H1 (cell line): ENCODE data around the gene TEAD1. TPM values are rescaled to one million over a fixed set of nuclear protein-coding genes. Genes with fewer than 3 reads are reported as not detected.

Experiments used
- CTCF ChIA-PET: fragments of 300-600 bp; sonication (Branson Sonifier 250); formaldehyde crosslinking; loops from one replicate; lab custom pipeline; 2021; ENCODE audit not compliant: partially characterized antibody; lab: Charles Lee
- POLR2A ChIA-PET: fragments of 300-600 bp; sonication (Branson Sonifier 250); formaldehyde crosslinking; loops from one replicate; lab custom pipeline; 2021; ENCODE audit warnings: inconsistent platforms; ENCODE audit not compliant: partially characterized antibody; lab: Charles Lee
- DNase-seq, 2 experiments: peaks; one replicate each; pipeline versions ENCODE4 v3.0.0 to v3.0.0-alpha.2; 2010 to 2022; ENCODE audit warnings: low spot score in 2 of 2, low read depth in 1 of 2, mixed read lengths in 1 of 2
- FAIRE-seq: peaks from 2 replicates; lab custom pipeline; 2011; peaks lifted over from hg19 to GRCh38; lab: Jason Lieb, UNC
- H2AFZ ChIP-seq: 2 replicates; pipeline ENCODE4 v1.8.1; 2012; ENCODE audit warnings: low read length, inconsistent platforms
- H2AK5ac ChIP-seq: 2 replicates; pipeline ENCODE4 v1.6.1; 2013; ENCODE audit warnings: low read depth, low read length
- H2BK120ac ChIP-seq: replicated peaks from 2 replicates; pipeline ENCODE3; 2013; ENCODE audit warnings: low read depth, low read length, inconsistent platforms
- H2BK12ac ChIP-seq: 2 replicates; pipeline ENCODE4 v1.6.1; 2013; ENCODE audit warnings: low read depth, low read length
- H2BK15ac ChIP-seq: 2 replicates; pipeline ENCODE4 v1.6.1; 2013; ENCODE audit warnings: low read length
- H2BK20ac ChIP-seq: 2 replicates; pipeline ENCODE4 v1.6.1; 2013; ENCODE audit warnings: low read length
- H2BK5ac ChIP-seq: 2 replicates; pipeline ENCODE4 v1.6.1; 2013; ENCODE audit warnings: low read depth, low read length
- H3K14ac ChIP-seq: 2 replicates; pipeline ENCODE4 v1.6.1; 2013; ENCODE audit warnings: inconsistent platforms; ENCODE audit not compliant: insufficient read length
- H3K18ac ChIP-seq: 2 replicates; pipeline ENCODE4 v1.6.1; 2013; ENCODE audit warnings: low read length; ENCODE audit errors: extremely low read depth
- H3K23ac ChIP-seq: 2 replicates; pipeline ENCODE4 v1.6.1; 2013; ENCODE audit warnings: inconsistent platforms; ENCODE audit not compliant: insufficient read length
- H3K23me2 ChIP-seq: 2 replicates; pipeline ENCODE4 v1.6.1; 2013; ENCODE audit warnings: low read depth, low read length
- H3K27ac ChIP-seq: 2 replicates; pipeline ENCODE4 v1.6.1; 2011; ENCODE audit warnings: low read depth, low read length, inconsistent platforms
- H3K27me3 ChIP-seq, 4 experiments: replicated peaks in 1 of 4; 1 replicate in 1 of 4; 2 replicates in 3 of 4; pipeline versions ENCODE4 v1.6.1 to v1.8.1; 2011 to 2013; ENCODE audit warnings: low read length in 3 of 4, mild to moderate bottlenecking in 3 of 4, inconsistent platforms in 2 of 4, mixed read lengths in 2 of 4, moderate library complexity in 1 of 4; ENCODE audit not compliant: control insufficient read depth in 3 of 4, insufficient read depth in 3 of 4; ENCODE audit errors: extremely low read depth in 1 of 4
- H3K36me3 ChIP-seq, 4 experiments: 2 replicates each; pipeline versions ENCODE4 v1.6.1 to v1.8.1; 2011 to 2013; ENCODE audit warnings: mild to moderate bottlenecking in 4 of 4, low read length in 3 of 4, moderate library complexity in 2 of 4, control low read depth in 1 of 4, inconsistent platforms in 1 of 4; ENCODE audit not compliant: insufficient read depth in 4 of 4, control insufficient read depth in 2 of 4
- H3K4ac ChIP-seq: replicated peaks from 2 replicates; pipeline ENCODE3; 2013; ENCODE audit warnings: low read length, low read depth, mixed read lengths, inconsistent platforms; ENCODE audit not compliant: insufficient read length
- H3K4me1 ChIP-seq, 4 experiments: replicated peaks in 1 of 4; 1 replicate in 1 of 4; 2 replicates in 3 of 4; pipeline versions ENCODE4 v1.6.1 to v1.8.1; 2011 to 2013; ENCODE audit warnings: low read length in 3 of 4, inconsistent platforms in 2 of 4, mixed read lengths in 1 of 4; ENCODE audit not compliant: insufficient read depth in 4 of 4, control insufficient read depth in 3 of 4
- H3K4me2 ChIP-seq, 2 experiments: 2 replicates each; pipeline versions ENCODE4 v1.6.1 to v1.8.1; 2011 to 2013; ENCODE audit warnings: low read depth in 2 of 2, low read length in 2 of 2, control low read depth in 1 of 2, inconsistent platforms in 1 of 2, mild to moderate bottlenecking in 1 of 2; ENCODE audit not compliant: insufficient read depth in 1 of 2
- H3K4me3 ChIP-seq, 4 experiments: fragments of 200-600, 300-600 bp in 1 of 4; sonication (generic), shearing (Covaris generic), sonication (Bioruptor Twin) in 1 of 4; 2 replicates each; pipeline versions ENCODE4 v1.5.1 to v1.8.1; 2011 to 2016; ENCODE audit warnings: low read length in 4 of 4, low read depth in 3 of 4, control low read depth in 2 of 4, inconsistent platforms in 2 of 4, mild to moderate bottlenecking in 2 of 4, mixed read lengths in 1 of 4, moderate library complexity in 1 of 4; ENCODE audit not compliant: insufficient read depth in 2 of 4; ENCODE audit errors: extremely low read depth in 1 of 4
- H3K56ac ChIP-seq: replicated peaks from 2 replicates; pipeline ENCODE3; 2013; ENCODE audit warnings: low read depth, mild to moderate bottlenecking, mixed read lengths, low read length, inconsistent platforms; ENCODE audit not compliant: insufficient read length
- H3K79me1 ChIP-seq: 2 replicates; pipeline ENCODE4 v1.6.1; 2013; ENCODE audit warnings: low read depth, low read length, control low read depth
- H3K79me2 ChIP-seq, 2 experiments: 2 replicates each; pipeline versions ENCODE4 v1.6.1 to v1.8.1; 2012 to 2013; ENCODE audit warnings: low read length in 2 of 2, mild to moderate bottlenecking in 2 of 2, inconsistent platforms in 1 of 2; ENCODE audit not compliant: insufficient read depth in 2 of 2, control insufficient read depth in 1 of 2
- H3K9ac ChIP-seq, 4 experiments: replicated peaks in 1 of 4; 1 replicate in 1 of 4; 2 replicates in 3 of 4; pipeline versions ENCODE4 v1.6.1 to v1.8.1; 2011 to 2013; ENCODE audit warnings: low read depth in 3 of 4, low read length in 3 of 4, control low read depth in 2 of 4, mild to moderate bottlenecking in 2 of 4, moderate library complexity in 2 of 4, inconsistent platforms in 1 of 4; ENCODE audit errors: extremely low read depth in 1 of 4
- H3K9me3 ChIP-seq, 2 experiments: 2 replicates each; pipeline versions ENCODE4 v1.6.1 to v1.8.1; 2012 to 2013; ENCODE audit warnings: mild to moderate bottlenecking in 2 of 2, moderate library complexity in 2 of 2, control low read depth in 1 of 2, inconsistent platforms in 1 of 2, low read depth in 1 of 2, low read length in 1 of 2, mixed read lengths in 1 of 2; ENCODE audit not compliant: insufficient read depth in 2 of 2
- H4K20me1 ChIP-seq, 2 experiments: replicated peaks in 1 of 2; 2 replicates each; pipeline versions ENCODE3 to v1.8.1; 2011 to 2013; ENCODE audit warnings: inconsistent platforms in 2 of 2, low read length in 2 of 2, mild to moderate bottlenecking in 1 of 2; ENCODE audit not compliant: insufficient read depth in 2 of 2, control insufficient read depth in 1 of 2
- H4K5ac ChIP-seq: 2 replicates; pipeline ENCODE4 v1.6.1; 2013; ENCODE audit warnings: low read length, low read depth, mixed read lengths, inconsistent platforms; ENCODE audit not compliant: insufficient read length
- H4K8ac ChIP-seq: 2 replicates; pipeline ENCODE4 v1.8.0; 2013; ENCODE audit warnings: mild to moderate bottlenecking, moderate library complexity, low read length, inconsistent platforms; ENCODE audit not compliant: insufficient read depth; ENCODE audit errors: extremely low read depth
- H4K91ac ChIP-seq: replicated peaks from 2 replicates; pipeline ENCODE3; 2013; ENCODE audit warnings: low read length, mixed read lengths, inconsistent platforms; ENCODE audit not compliant: insufficient read length
- BACH1 ChIP-seq: IDR thresholded peaks from 2 replicates; pipeline ENCODE4 v1.6.1; 2012; ENCODE audit warnings: low read length, improper control_type of control experiment
- GABPA ChIP-seq: IDR thresholded peaks from 2 replicates; pipeline ENCODE4 v1.6.1; 2011; ENCODE audit warnings: mild to moderate bottlenecking, low read length, moderate library complexity, borderline replicate concordance; ENCODE audit not compliant: insufficient read depth
- JUN ChIP-seq: IDR thresholded peaks from 2 replicates; pipeline ENCODE4 v1.6.1; 2011; ENCODE audit warnings: low read depth, mild to moderate bottlenecking, improper control_type of control experiment, low read length
- PHF8 ChIP-seq: fragments of 200-600 bp; sonication (generic); conservative IDR thresholded peaks from 2 replicates; pipeline ENCODE4 v1.7.1; 2012; ENCODE audit warnings: low read depth, mild to moderate bottlenecking, inconsistent platforms, low read length, moderate library complexity
- POLR2AphosphoS5 ChIP-seq: IDR thresholded peaks from 2 replicates; pipeline ENCODE4 v1.6.1; 2011; ENCODE audit warnings: low read depth, low read length
- RNF2 ChIP-seq: fragments of 200-900, 300-1000 bp; sonication (generic); IDR thresholded peaks from 2 replicates; pipeline ENCODE4 v1.7.1; 2016; ENCODE audit warnings: borderline replicate concordance, low read depth, mild to moderate bottlenecking, antibody characterized with exemption, low read length; ENCODE audit not compliant: poor library complexity, severe bottlenecking; ENCODE audit errors: missing control alignments
- SIX5 ChIP-seq: IDR thresholded peaks from 2 replicates; pipeline ENCODE4 v1.6.1; 2011; ENCODE audit warnings: mild to moderate bottlenecking, low read depth, low read length
- YY1 ChIP-seq: IDR thresholded peaks from 2 replicates; pipeline ENCODE4 v1.6.1; 2011; ENCODE audit warnings: low read depth, mild to moderate bottlenecking, low read length
- WGBS, 2 experiments: shearing (Covaris generic) in 1 of 2; methylation state at CpG; one replicate each; pipeline versions ENCODE4 v1.1.6 to v1.1.7; 2013 to 2015; ENCODE audit warnings: low lambda C conversion rate in 2 of 2, mixed read lengths in 2 of 2, inconsistent platforms in 1 of 2, low coverage in 1 of 2, missing lambda C conversion rate in 1 of 2; ENCODE audit not compliant: insufficient replicate concordance in 2 of 2, insufficient coverage in 1 of 2, insufficient read length in 1 of 2; ENCODE audit errors: extremely low coverage in 1 of 2, missing lambda C conversion rate in 1 of 2; 5-methylcytosine and 5-hydroxymethylcytosine counted together
- polyA plus RNA-seq, 7 experiments: library from polyadenylated mRNA; depleted of rRNA in 3 of 7; stranded (reverse) in 5 of 7; unstranded in 2 of 7; fragments of >200 nt in 5 of 7; fragments of 200-250 nt in 2 of 7; gene quantifications; 1 replicate in 5 of 7; 2 replicates in 1 of 7; 4 replicates in 1 of 7; pipeline versions ENCODE4 v1.2.1 to v1.2.3, GENCODE V29; 2011 to 2013; ENCODE audit warnings: missing spikeins in 2 of 7, mixed read lengths in 2 of 7
- total RNA-seq: library from RNA; stranded (reverse); fragmentation: NEBNext Ultra II Directional; extraction: Animal tissue kit (Norgen Biotek cat#: 25700); gene quantifications from 2 replicates; pipeline ENCODE4 v1.2.1, GENCODE V29; 2021

TEAD1 gene
- total and polyA plus RNA-seq, 2 of the 8 experiments (the other 6 are each of a cell fraction or from before 2014, with no cell fraction given): 15.6 to 67.4 TPM

GRCh38 chr11:12717851-12718291 lies 43.6 kb downstream of the TEAD1 start:
- Histone ChIP-seq H3K79me1 (peaks cover 7% of the 10 kb centered on the region; the same call in 1 of the 2 replicates), H3K4me2 (no peak overlapping the region; a peak in 1 of 4 replicates), H3K36me3 (no peaks in the 10 kb centered on the region), H2BK15ac (no peak overlapping the region; the same call in 1 of the 2 replicates), H3K27me3 (no peaks in the 10 kb centered on the region), H3K23me2 (no peaks in the 10 kb centered on the region), H3K9me3 (no peaks in the 10 kb centered on the region), H4K8ac (no peak overlapping the region), H2BK20ac (no peak overlapping the region), H4K5ac (no peak overlapping the region), H3K23ac (no peak overlapping the region), H3K56ac (no peak overlapping the region), H3K4ac (no peak overlapping the region), H2BK5ac (no peak overlapping the region), H2AK5ac (peak overlapping the region; percentile 85; the same call in 1 of the 2 replicates), H3K27ac (no peak overlapping the region), H3K79me2 (peaks cover 3 to 88% of the 10 kb centered on the region in 2 experiments), H4K20me1 (peaks cover 4 to 28% of the 10 kb centered on the region in 2 experiments), H4K91ac (no peak overlapping the region), H3K9ac (no peak overlapping the region), H3K18ac (no peak overlapping the region), H3K4me1 (peaks cover 11 to 32% (median 20%) of the 10 kb centered on the region in 4 experiments), H3K14ac (no peak overlapping the region), H2BK120ac (no peak overlapping the region), H3K4me3 (no peak overlapping the region), H2BK12ac (no peak overlapping the region), H2AFZ (no peak overlapping the region)
- no peak for TF ChIP-seq GABPA
- TF ChIP-seq BACH1: no peak
- TF ChIP-seq PHF8: no peak
- no peak for TF ChIP-seq RNF2
- no peak for TF ChIP-seq POLR2AphosphoS5
- TF ChIP-seq YY1: no peak
- no peak for TF ChIP-seq SIX5
- TF ChIP-seq JUN: no peak
- DNase-seq (peak in 1 of 2 experiments; percentile 43), FAIRE-seq (no peak)
- POLR2A ChIA-PET: no interaction called here
- 86% methylated on average over 5 of the region's 5 CpGs; no CpG with 5 or more reads in 1 of the 2 experiments for WGBS, 2 experiments
- CTCF ChIA-PET: interaction anchor here (0.7 to 2.1 kb wide), 3 partner anchors 15 to 75 kb away, joined by 3 to 5 read pairs (median 4); no protein-coding TSS in a partner anchor
